Measurements from ENCODE around the gene LBH.

LBH gene

GRCh38 chr2:30197570-30198192, 33.7 kb upstream of the LBH start:
- Histone ChIP-seq H2AFZ (ENCODE audit: low read depth, low read length) (no peak overlapping the region), H4K20me1 (ENCODE audit: insufficient read depth, low read length) (no peaks in the 10 kb centered on the region), H3K27ac (ENCODE audit: low read length) (no peak overlapping the region), H3K4me3 (ENCODE audit: low read depth in 1 of 2, low read length in 2 of 2) (no peak overlapping the region), H3K36me3 (ENCODE audit: insufficient read depth, low read length) (no peaks in the 10 kb centered on the region), H3K79me2 (ENCODE audit: insufficient read depth, low read length) (no peaks in the 10 kb centered on the region), H3K27me3 (ENCODE audit: insufficient read depth, low read length, poor library complexity) (no peaks in the 10 kb centered on the region), H3K9ac (ENCODE audit: low read depth, low read length) (no peak overlapping the region), H3K4me2 (ENCODE audit: insufficient read depth, low read length) (no peak overlapping the region), H3K4me1 (ENCODE audit: insufficient read depth, low read length) (no peaks in the 10 kb centered on the region), H3K9me3 (ENCODE audit: insufficient read depth, low read length, severe bottlenecking) (no peaks in the 10 kb centered on the region)
- no peak for DNase-seq
- TF ChIP-seq EZH2 (IDR thresholded peaks at IDR 0.05; ENCODE audit: borderline replicate concordance, low read depth, low read length, severe bottlenecking): no peak
- no peak for TF ChIP-seq CTCF (IDR thresholded peaks at IDR 0.05; ENCODE audit: borderline replicate concordance, extremely low read depth, low read length, poor library complexity, severe bottlenecking)
- no peak for ATAC-seq (ENCODE audit: insufficient read depth, low read depth)

GRCh38 chr2:30201990-30202389, 29.3 kb upstream of the LBH start:
- Histone ChIP-seq H3K9ac (ENCODE audit: low read depth, low read length) (no peak overlapping the region), H3K4me3 (ENCODE audit: low read depth in 1 of 2, low read length in 2 of 2) (no peak overlapping the region), H3K36me3 (ENCODE audit: insufficient read depth, low read length) (no peaks in the 10 kb centered on the region), H4K20me1 (ENCODE audit: insufficient read depth, low read length) (no peaks in the 10 kb centered on the region), H2AFZ (ENCODE audit: low read depth, low read length) (no peak overlapping the region), H3K9me3 (ENCODE audit: insufficient read depth, low read length, severe bottlenecking) (no peaks in the 10 kb centered on the region), H3K4me1 (ENCODE audit: insufficient read depth, low read length) (no peaks in the 10 kb centered on the region), H3K79me2 (ENCODE audit: insufficient read depth, low read length) (no peaks in the 10 kb centered on the region), H3K27me3 (ENCODE audit: insufficient read depth, low read length, poor library complexity) (no peaks in the 10 kb centered on the region), H3K4me2 (ENCODE audit: insufficient read depth, low read length) (no peak overlapping the region), H3K27ac (ENCODE audit: low read length) (no peak overlapping the region)
- DNase-seq (no peak), ATAC-seq (ENCODE audit: insufficient read depth, low read depth) (no peak)
- TF ChIP-seq CTCF (IDR thresholded peaks at IDR 0.05; ENCODE audit: borderline replicate concordance, extremely low read depth, low read length, poor library complexity, severe bottlenecking) (no peak), EZH2 (IDR thresholded peaks at IDR 0.05; ENCODE audit: borderline replicate concordance, low read depth, low read length, severe bottlenecking) (no peak)

- no peaks in the 10 kb centered on the region for H3K36me3 ChIP-seq (ENCODE audit: insufficient read depth, low read length)
- H3K79me2 ChIP-seq (ENCODE audit: insufficient read depth, low read length): no peaks in the 10 kb centered on the region
- TF ChIP-seq EZH2 (IDR thresholded peaks at IDR 0.05; ENCODE audit: borderline replicate concordance, low read depth, low read length, severe bottlenecking) (no peak), CTCF (IDR thresholded peaks at IDR 0.05; ENCODE audit: borderline replicate concordance, extremely low read depth, low read length, poor library complexity, severe bottlenecking) (no peak)
- H3K9me3 ChIP-seq (ENCODE audit: insufficient read depth, low read length, severe bottlenecking): no peaks in the 10 kb centered on the region
- no peak overlapping the region for H3K9ac ChIP-seq (ENCODE audit: low read depth, low read length)
- H3K4me3 ChIP-seq (ENCODE audit: low read depth in 1 of 2, low read length in 2 of 2): no peak overlapping the region
- no peak overlapping the region for H3K4me2 ChIP-seq (ENCODE audit: insufficient read depth, low read length)
- H4K20me1 ChIP-seq (ENCODE audit: insufficient read depth, low read length): no peaks in the 10 kb centered on the region
- no peaks in the 10 kb centered on the region for H3K27me3 ChIP-seq (ENCODE audit: insufficient read depth, low read length, poor library complexity)
- no peaks in the 10 kb centered on the region for H3K4me1 ChIP-seq (ENCODE audit: insufficient read depth, low read length)
- DNase-seq: no peak
- no peak for ATAC-seq (ENCODE audit: insufficient read depth, low read depth)
- no peak overlapping the region for H2AFZ ChIP-seq (ENCODE audit: low read depth, low read length)
- no peak overlapping the region for H3K27ac ChIP-seq (ENCODE audit: low read length)
Observed at GRCh38 chr2:30203156-30203555, 28.2 kb upstream of the LBH start.
